ENCODE measurements around the gene SLC18A3.

The SLC18A3 gene

GRCh38 chr10:49610114-49610457 lies at the start of gene SLC18A3:
SLC18A3 (plus strand) TSS chr10:49610310; CDS start chr10:49610741, 431 bp downstream.
- in situ Hi-C loops (cut with HindIII; ENCODE audit: low pct_ligation_motif_present, low pct_unique_long_range_greater_than_20kb, low sequenced_read_pairs): no loop called here
- DNase-seq: no peak

GRCh38 chr10:49560526-49560925 lies 49.6 kb upstream of the SLC18A3 start:
- in situ Hi-C loops (cut with HindIII; ENCODE audit: low pct_ligation_motif_present, low pct_unique_long_range_greater_than_20kb, low sequenced_read_pairs): no loop called here
- DNase-seq: no peak

- no peak for DNase-seq
- in situ Hi-C loops (cut with HindIII; ENCODE audit: low pct_ligation_motif_present, low pct_unique_long_range_greater_than_20kb, low sequenced_read_pairs): no loop called here
Observed at GRCh38 chr10:49562893-49563292, 47.2 kb upstream of the SLC18A3 start.

- DNase-seq: no peak
- in situ Hi-C loops (cut with HindIII; ENCODE audit: low pct_ligation_motif_present, low pct_unique_long_range_greater_than_20kb, low sequenced_read_pairs): no loop called here
Observed at GRCh38 chr10:49564461-49565009, 45.6 kb upstream of the SLC18A3 start.

- in situ Hi-C loops (cut with HindIII; ENCODE audit: low pct_ligation_motif_present, low pct_unique_long_range_greater_than_20kb, low sequenced_read_pairs): no loop called here
- no peak for DNase-seq
Observed at GRCh38 chr10:49567810-49568209, 42.3 kb upstream of the SLC18A3 start.

GRCh38 chr10:49568235-49568634 lies 41.9 kb upstream of the SLC18A3 start:
- in situ Hi-C loops (cut with HindIII; ENCODE audit: low pct_ligation_motif_present, low pct_unique_long_range_greater_than_20kb, low sequenced_read_pairs): no loop called here
- DNase-seq: no peak

GRCh38 chr10:49569031-49569631 lies 41.0 kb upstream of the SLC18A3 start:
- DNase-seq: no peak
- in situ Hi-C loops (cut with HindIII; ENCODE audit: low pct_ligation_motif_present, low pct_unique_long_range_greater_than_20kb, low sequenced_read_pairs): no loop called here

- no peak for DNase-seq
- in situ Hi-C loops (cut with HindIII; ENCODE audit: low pct_ligation_motif_present, low pct_unique_long_range_greater_than_20kb, low sequenced_read_pairs): no loop called here
Observed at GRCh38 chr10:49571388-49571787, 38.7 kb upstream of the SLC18A3 start.

GRCh38 chr10:49572594-49573114 lies 37.5 kb upstream of the SLC18A3 start:
- in situ Hi-C loops (cut with HindIII; ENCODE audit: low pct_ligation_motif_present, low pct_unique_long_range_greater_than_20kb, low sequenced_read_pairs): no loop called here
- DNase-seq: no peak

- DNase-seq: no peak
- in situ Hi-C loops (cut with HindIII; ENCODE audit: low pct_ligation_motif_present, low pct_unique_long_range_greater_than_20kb, low sequenced_read_pairs): no loop called here
Observed at GRCh38 chr10:49575489-49576072, 34.5 kb upstream of the SLC18A3 start.

- DNase-seq: no peak
- in situ Hi-C loops (cut with HindIII; ENCODE audit: low pct_ligation_motif_present, low pct_unique_long_range_greater_than_20kb, low sequenced_read_pairs): no loop called here
Observed at GRCh38 chr10:49577182-49577925, 32.8 kb upstream of the SLC18A3 start.

- in situ Hi-C loops (cut with HindIII; ENCODE audit: low pct_ligation_motif_present, low pct_unique_long_range_greater_than_20kb, low sequenced_read_pairs): no loop called here
- DNase-seq: no peak
Observed at GRCh38 chr10:49578392-49578791, 31.7 kb upstream of the SLC18A3 start.

GRCh38 chr10:49579621-49580020 lies 30.5 kb upstream of the SLC18A3 start:
- in situ Hi-C loops (cut with HindIII; ENCODE audit: low pct_ligation_motif_present, low pct_unique_long_range_greater_than_20kb, low sequenced_read_pairs): no loop called here
- no peak for DNase-seq

- peak; percentile 49 for DNase-seq
- in situ Hi-C loops (cut with HindIII; ENCODE audit: low pct_ligation_motif_present, low pct_unique_long_range_greater_than_20kb, low sequenced_read_pairs): no loop called here
Observed at GRCh38 chr10:49585387-49585786, 24.7 kb upstream of the SLC18A3 start.

GRCh38 chr10:49587981-49588380 lies 22.1 kb upstream of the SLC18A3 start:
- in situ Hi-C loops (cut with HindIII; ENCODE audit: low pct_ligation_motif_present, low pct_unique_long_range_greater_than_20kb, low sequenced_read_pairs): no loop called here
- no peak for DNase-seq

GRCh38 chr10:49592726-49593563 lies 17.2 kb upstream of the SLC18A3 start:
- peak; percentile 73 for DNase-seq
- in situ Hi-C loops (cut with HindIII; ENCODE audit: low pct_ligation_motif_present, low pct_unique_long_range_greater_than_20kb, low sequenced_read_pairs): no loop called here

- no peak for DNase-seq
- in situ Hi-C loops (cut with HindIII; ENCODE audit: low pct_ligation_motif_present, low pct_unique_long_range_greater_than_20kb, low sequenced_read_pairs): no loop called here
Observed at GRCh38 chr10:49593564-49593875, 16.6 kb upstream of the SLC18A3 start.

- DNase-seq: no peak
- in situ Hi-C loops (cut with HindIII; ENCODE audit: low pct_ligation_motif_present, low pct_unique_long_range_greater_than_20kb, low sequenced_read_pairs): no loop called here
Observed at GRCh38 chr10:49593998-49594397, 16.1 kb upstream of the SLC18A3 start.

GRCh38 chr10:49594594-49594993 lies 15.5 kb upstream of the SLC18A3 start:
- in situ Hi-C loops (cut with HindIII; ENCODE audit: low pct_ligation_motif_present, low pct_unique_long_range_greater_than_20kb, low sequenced_read_pairs): no loop called here
- peak; percentile 68 for DNase-seq
